ENCODE results near the gene WRAP53. TPM values are rescaled to one million over a fixed set of nuclear protein-coding genes. Genes with fewer than 3 reads are reported as not detected.

WRAP53 gene
- total and polyA plus RNA-seq, 2 of the 13 experiments (the other 11 are each of a cell fraction or from before 2014, with no cell fraction given) = 7.0 to 19.5 TPM

- Histone ChIP-seq H3K27ac (ENCODE audit: extremely low read length, insufficient read depth, low read length) (no peak overlapping the region), H3K9me3 (ENCODE audit: low read length) (no peaks in the 10 kb centered on the region), H2AFZ (ENCODE audit: low read length) (no peak overlapping the region), H4K20me1 (ENCODE audit: insufficient read depth, low read length) (no peaks in the 10 kb centered on the region), H3K4me3 (replicated peaks in 1 of 3; ENCODE audit: insufficient read depth in 1 of 3, low read depth in 2 of 3, low read length in 3 of 3) (no peak overlapping the region), H3K36me3 (replicated peaks in 1 of 2; ENCODE audit: control insufficient read depth in 1 of 2, insufficient read depth in 2 of 2, low read length in 2 of 2) (no peaks in the 10 kb centered on the region), H3K4me2 (ENCODE audit: low read depth, low read length) (no peak overlapping the region), H3K4me1 (ENCODE audit: insufficient read depth, low read length) (peaks cover 20% of the 10 kb centered on the region), H3K9ac (ENCODE audit: insufficient read depth, low read depth, low read length) (no peak overlapping the region), H3K79me2 (ENCODE audit: insufficient read depth, low read length) (no peaks in the 10 kb centered on the region), H3K27me3 (ENCODE audit: control insufficient read depth in 1 of 2, insufficient read depth in 2 of 2, low read length in 2 of 2) (peaks cover 6 to 56% of the 10 kb centered on the region in 2 experiments)
- FAIRE-seq (no peak), DNase-seq (ENCODE audit: low spot score) (no peak), ATAC-seq (no peak)
- 0 out of 2 replicates have a peak, but pooled peaks have one; percentile 42 for TF ChIP-seq EZH2 (conservative IDR thresholded peaks at IDR 0.05; ENCODE audit: low read depth, low read length)
- no peak for TF ChIP-seq ZSCAN12 (CRISPR knock-in tag; IDR thresholded peaks at IDR 0.05)
- ChIA-PET POLR2A (interaction anchor here (0.5 to 2.5 kb wide), 2 partner anchors 26 to 34 kb away, joined by 3 to 20 read pairs; partner anchors contain the start of gene TP53), CTCF (ENCODE audit: low intra/inter-chr PET ratio, low total read pairs) (no interaction called here)
- in situ Hi-C loops (cut with HindIII; ENCODE audit: extremely low pct_ligation_motif_present, low pct_unique_long_range_greater_than_20kb) = no loop called here
- WGBS (ENCODE audit: low lambda C conversion rate) = 45% methylated on average over 11 of the region's 12 CpGs
- intact Hi-C loops (cut with micrococcal nuclease; ENCODE audit: unreplicated experiment) = no loop called here
- no TSS peak for BruUV-seq (replicated peaks)
Measured at GRCh38 chr17:7652388-7653356, 35.6 kb upstream of the WRAP53 start.

- no peaks in the 10 kb centered on the region for H3K9me3 ChIP-seq (ENCODE audit: low read length)
- no peak for FAIRE-seq
- H3K9ac ChIP-seq (ENCODE audit: insufficient read depth, low read depth, low read length) = no peak overlapping the region
- H3K79me2 ChIP-seq (ENCODE audit: insufficient read depth, low read length) = no peaks in the 10 kb centered on the region
- in situ Hi-C loops (cut with HindIII; ENCODE audit: extremely low pct_ligation_motif_present, low pct_unique_long_range_greater_than_20kb) (no loop called here), intact Hi-C loops (cut with micrococcal nuclease; ENCODE audit: unreplicated experiment) (no loop called here)
- H4K20me1 ChIP-seq (ENCODE audit: insufficient read depth, low read length) = no peaks in the 10 kb centered on the region
- H3K4me2 ChIP-seq (ENCODE audit: low read depth, low read length) = no peak overlapping the region
- no peak overlapping the region for H3K27ac ChIP-seq (ENCODE audit: extremely low read length, insufficient read depth, low read length)
- ChIA-PET POLR2A (interaction anchor here (1.0 kb wide), 1 partner anchor 28 kb away, joined by 5 read pairs; the partner anchor contains the start of gene SAT2), CTCF (ENCODE audit: low intra/inter-chr PET ratio, low total read pairs) (no interaction called here)
- BruUV-seq (replicated peaks) = no TSS peak
- no peak overlapping the region for H3K4me3 ChIP-seq (replicated peaks in 1 of 3; ENCODE audit: insufficient read depth in 1 of 3, low read depth in 2 of 3, low read length in 3 of 3)
- TF ChIP-seq ZNF749 (CRISPR knock-in tag; IDR thresholded peaks at IDR 0.05; ENCODE audit: borderline replicate concordance) (no peak), KLF16 (CRISPR knock-in tag; IDR thresholded peaks at IDR 0.05) (no peak), SPEN (CRISPR knock-in tag; IDR thresholded peaks at IDR 0.05; ENCODE audit: low read depth) (no peak), ZNF792 (CRISPR knock-in tag; IDR thresholded peaks at IDR 0.05) (no peak), ZNF207 (IDR thresholded peaks at IDR 0.05; ENCODE audit: borderline replicate concordance) (no peak), LCORL (IDR thresholded peaks at IDR 0.05) (no peak), LCORL (CRISPR knock-in tag; IDR thresholded peaks at IDR 0.05) (no peak), GLI4 (CRISPR knock-in tag; IDR thresholded peaks at IDR 0.05; ENCODE audit: borderline replicate concordance) (no peak)
- no peaks in the 10 kb centered on the region for H3K36me3 ChIP-seq (replicated peaks in 1 of 2; ENCODE audit: control insufficient read depth in 1 of 2, insufficient read depth in 2 of 2, low read length in 2 of 2)
- WGBS (ENCODE audit: low lambda C conversion rate) = 32% methylated on average over 16 of the region's 16 CpGs
- H3K27me3 ChIP-seq (ENCODE audit: control insufficient read depth in 1 of 2, insufficient read depth in 2 of 2, low read length in 2 of 2) = peaks cover 5 to 54% of the 10 kb centered on the region in 2 experiments
- no peak for ATAC-seq
- no peak overlapping the region for H2AFZ ChIP-seq (ENCODE audit: low read length)
- DNase-seq (ENCODE audit: low spot score) = no peak
- H3K4me1 ChIP-seq (ENCODE audit: insufficient read depth, low read length) = peaks cover 16% of the 10 kb centered on the region
Measured at GRCh38 chr17:7654832-7655540, 33.3 kb upstream of the WRAP53 start.
